DMS53 treated with DMSO at 0.1 percent for 48 hours (cell line): Measurements from ENCODE around the gene RFX3.

ENCODE experiments used
- DNase-seq: peaks from one replicate; lab custom pipeline; 2025; ENCODE audit not compliant: unreplicated experiment; lab: John Stamatoyannopoulos, UW

Gene RFX3

GRCh38 chr9:3525836-3526164 is at the start of gene RFX3:
Gene RFX3, minus strand, starts transcription at chr9:3526001. Its CDS starts 130,413 bp downstream, at chr9:3395588.
- DNase-seq = peak; percentile 23

DNA sequence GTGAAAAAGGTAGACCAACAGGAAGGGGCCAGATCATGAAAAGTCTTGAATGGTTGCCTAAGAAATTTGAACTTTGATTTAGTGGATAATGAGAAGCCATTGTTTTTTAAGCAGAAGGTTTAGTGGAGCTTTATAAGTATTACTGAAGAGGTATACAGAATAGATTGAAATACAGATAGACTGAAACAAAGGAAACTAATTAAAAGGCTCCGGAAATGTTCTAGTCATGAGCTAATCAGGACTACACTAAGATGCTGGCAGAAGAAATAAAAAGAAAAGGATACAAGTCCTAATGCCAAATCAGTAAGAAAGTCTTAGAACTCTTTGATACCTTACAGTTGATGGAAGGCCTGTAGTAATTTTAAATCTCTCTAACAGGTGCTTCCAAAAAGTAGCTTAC is 45.7 kb upstream of the RFX3 start:
- no peak for DNase-seq

DNA sequence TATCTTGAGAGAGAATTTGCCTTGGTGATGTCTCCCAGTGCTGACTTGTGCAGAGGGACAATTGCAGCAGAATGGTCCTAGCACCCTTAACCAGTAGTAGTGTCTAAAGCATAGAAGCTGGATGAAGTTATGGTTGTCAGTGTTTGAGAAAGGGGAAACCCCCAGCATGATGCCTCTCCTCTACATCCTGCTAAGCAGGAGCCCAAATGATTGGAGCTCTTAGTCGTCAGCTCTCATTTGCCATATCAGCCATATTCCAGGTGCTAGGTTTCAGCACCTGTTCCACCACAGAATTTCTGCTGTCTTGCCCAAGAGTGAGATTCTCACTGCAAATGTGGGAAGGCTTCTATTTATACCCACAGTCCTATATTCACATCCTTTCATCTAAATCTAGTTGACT is 43.7 kb upstream of the RFX3 start:
- DNase-seq = no peak

DNA sequence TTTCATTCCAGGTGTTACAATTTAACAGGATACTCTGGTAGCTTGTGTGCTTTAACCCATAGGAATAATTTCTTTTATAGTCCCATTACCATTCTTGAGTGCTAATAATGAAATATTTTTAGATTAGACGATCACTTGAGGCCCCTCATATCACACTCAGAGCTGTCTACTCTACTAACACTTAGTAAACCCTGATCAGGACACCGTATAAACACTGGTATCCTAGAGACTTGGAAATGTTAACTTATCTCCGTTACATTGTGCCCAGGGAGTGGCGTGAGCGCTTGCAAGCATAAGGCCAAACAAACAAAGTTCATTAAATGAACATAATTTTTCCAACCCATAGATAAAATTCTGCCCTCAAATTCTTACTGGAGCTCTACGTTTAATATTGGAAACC is 42.2 kb upstream of the RFX3 start:
- DNase-seq = no peak

DNA sequence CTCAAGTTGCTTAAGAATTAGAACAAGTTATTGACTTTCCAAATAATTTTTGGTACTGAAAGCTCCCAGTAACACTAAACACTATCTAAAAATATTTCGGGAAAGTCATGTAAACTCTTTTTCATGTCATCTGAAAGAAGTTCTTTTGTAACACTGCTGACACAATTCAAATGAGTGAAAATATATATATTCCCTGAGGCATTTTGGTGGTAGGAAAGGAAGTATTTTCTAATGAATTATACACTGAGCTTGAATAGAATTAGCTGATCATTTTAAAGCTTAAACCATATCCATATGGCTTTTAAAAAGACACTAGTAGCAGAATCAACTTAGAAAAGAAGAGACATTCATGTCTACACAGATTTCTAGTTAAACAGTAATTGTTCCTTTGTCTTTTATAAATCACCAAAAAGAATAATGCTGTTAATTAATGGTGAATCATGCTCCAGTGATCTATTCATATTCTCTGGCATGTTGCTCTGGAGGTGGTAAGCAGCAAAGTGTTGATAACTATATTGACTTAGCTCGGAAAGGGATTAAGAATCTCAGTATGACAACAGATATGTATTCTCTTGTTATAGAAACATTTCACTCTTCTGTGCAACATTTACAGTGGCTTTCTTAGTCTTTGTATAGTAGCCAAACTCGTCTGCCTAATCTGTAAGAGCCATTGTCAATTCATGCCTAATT is 27.4 kb upstream of the RFX3 start:
- DNase-seq = no peak

- no peak for DNase-seq
Observed at GRCh38 chr9:3549225-3549624, 23.4 kb upstream of the RFX3 start.

DNA sequence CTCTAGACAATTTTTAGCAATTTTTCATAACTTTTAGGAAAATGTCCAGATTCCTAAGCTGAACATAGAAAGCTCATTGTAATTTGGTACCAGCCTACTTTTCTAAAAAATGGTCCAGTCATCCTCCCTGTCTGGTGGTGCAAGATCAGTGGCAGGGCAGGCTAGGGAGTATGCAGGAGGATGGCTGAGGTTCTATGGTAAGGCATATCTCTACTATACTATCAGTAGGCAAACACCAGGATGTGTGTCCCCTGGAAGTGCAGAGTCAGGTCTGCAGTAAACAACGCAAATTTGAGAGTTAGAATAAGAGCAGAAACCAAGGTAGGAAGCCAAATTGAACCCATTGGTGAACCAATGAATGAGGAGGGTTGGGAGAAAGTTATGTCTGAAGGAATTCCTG is 22.8 kb upstream of the RFX3 start:
- DNase-seq = no peak

DNA sequence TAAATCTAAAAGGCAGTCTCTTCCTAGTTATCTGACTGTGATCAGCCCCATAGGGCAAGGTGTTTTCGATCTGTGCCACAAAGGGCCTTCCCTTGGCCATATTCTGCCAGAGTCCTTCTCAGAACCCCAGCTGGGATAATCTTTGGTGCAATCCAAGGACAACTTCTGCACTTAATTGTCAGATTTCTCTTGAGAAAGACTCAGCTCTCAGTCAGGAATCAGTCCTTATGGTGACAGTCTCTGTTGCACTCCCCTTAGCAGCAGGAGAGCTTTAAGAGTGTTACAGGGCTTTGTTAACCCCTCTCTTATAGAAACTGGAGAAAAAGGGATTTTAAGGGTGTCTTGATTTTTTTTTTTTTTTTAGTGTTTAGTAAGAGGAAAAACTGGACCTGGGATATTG is 15.4 kb upstream of the RFX3 start:
- DNase-seq = no peak

DNA sequence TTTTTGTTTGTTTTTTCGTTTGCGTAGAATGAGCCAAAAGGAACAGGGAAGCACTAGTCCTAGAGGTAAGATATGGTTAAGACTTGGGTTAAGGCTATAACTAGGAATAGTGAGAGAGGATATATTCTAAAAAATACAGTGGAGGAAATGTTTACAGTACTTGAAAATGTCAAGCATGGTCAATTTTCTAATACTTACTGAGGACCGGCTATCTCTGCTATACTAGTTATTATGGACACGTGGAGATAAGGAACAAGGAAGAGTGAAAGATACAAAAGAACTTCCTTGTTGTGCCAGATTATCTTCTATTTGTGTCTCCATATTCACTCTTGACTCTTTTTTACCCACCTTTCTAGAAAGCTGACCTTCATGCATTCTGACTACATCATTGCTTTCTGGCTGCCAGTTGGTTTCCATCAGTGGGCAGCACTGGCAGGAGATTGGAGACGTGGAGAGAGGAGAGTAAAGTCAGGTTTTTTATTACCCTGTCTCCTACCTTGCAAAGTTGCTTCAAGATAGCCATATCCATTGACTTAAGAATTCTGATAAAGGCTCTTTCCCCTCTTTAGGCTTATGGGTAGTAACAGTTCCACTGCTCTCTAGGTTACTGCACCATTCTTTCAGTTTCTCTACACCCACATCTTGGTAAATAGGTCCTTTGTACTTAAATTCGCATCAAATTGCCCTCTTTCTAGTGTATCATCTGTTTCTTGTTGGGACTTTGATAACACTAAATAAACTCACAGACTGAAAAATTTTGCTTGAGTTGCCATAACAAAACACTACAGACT is 9.0 kb upstream of the RFX3 start:
- no peak for DNase-seq

GRCh38 chr9:3532158-3532557 is 6.4 kb upstream of the RFX3 start:
- DNase-seq = no peak

DNA sequence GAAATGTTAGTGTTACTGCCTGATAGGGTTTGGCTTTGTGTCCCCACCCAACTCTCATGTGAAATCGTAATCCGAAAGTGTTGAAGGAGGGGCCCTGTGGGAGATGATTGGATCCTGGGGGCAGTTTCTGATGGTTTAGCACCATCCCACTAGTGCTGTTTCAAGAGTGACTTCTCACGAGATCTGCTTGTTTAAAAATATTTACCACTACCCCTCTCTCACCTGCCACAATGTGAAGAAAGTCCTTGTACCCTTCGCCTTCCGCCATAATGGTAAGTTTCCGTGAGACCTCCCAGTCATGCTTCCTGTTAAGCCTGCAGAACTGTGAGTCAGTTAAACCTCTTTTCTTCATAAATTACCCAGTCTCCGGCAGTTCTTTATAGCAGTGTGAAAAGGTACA is 2.6 kb upstream of the RFX3 start:
- no peak for DNase-seq

DNA sequence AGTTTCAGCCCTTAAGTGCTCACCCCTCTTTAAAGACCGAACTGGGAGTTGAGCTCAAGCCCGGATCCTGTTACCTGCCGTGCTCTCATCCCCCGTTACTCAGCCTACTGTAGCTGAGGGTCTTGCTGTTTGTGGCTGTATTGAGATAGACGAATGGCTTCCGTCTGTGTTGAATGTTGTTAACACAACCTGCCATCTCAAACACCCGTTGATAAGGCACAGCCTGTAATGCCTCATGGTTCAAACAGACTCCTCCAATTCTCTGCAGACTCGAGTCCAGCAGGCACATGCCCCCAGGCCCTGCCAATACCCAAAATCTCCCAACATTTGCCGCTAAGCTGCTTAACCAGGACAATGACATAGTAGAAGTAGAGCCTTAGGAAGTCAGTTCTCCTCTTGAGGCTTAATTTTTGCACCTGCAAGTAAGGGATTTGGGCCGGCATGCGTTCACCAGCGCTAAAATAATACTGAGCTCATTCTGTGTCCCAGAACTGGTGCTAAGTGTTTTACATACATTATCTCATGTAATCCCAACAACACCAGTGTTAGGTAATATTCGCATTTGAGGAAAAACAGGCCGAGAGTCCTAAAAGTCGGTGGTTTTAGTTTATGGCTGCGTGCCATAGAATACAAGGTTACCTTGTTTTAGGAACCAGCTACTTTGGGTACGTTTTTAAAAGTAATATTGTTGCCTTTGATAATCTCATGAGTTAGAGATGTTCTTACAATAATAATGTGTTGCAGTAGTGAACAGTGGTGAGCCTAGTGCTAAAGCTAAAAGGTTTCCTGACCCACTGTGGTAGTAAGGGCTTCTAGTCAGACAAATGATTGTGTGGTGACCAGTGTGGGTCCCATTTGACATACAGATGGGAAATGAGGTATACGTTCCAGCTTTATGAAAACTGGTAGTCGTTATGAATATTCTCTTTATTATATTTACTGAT is 1.5 kb upstream of the RFX3 start:
- DNase-seq = no peak

DNA sequence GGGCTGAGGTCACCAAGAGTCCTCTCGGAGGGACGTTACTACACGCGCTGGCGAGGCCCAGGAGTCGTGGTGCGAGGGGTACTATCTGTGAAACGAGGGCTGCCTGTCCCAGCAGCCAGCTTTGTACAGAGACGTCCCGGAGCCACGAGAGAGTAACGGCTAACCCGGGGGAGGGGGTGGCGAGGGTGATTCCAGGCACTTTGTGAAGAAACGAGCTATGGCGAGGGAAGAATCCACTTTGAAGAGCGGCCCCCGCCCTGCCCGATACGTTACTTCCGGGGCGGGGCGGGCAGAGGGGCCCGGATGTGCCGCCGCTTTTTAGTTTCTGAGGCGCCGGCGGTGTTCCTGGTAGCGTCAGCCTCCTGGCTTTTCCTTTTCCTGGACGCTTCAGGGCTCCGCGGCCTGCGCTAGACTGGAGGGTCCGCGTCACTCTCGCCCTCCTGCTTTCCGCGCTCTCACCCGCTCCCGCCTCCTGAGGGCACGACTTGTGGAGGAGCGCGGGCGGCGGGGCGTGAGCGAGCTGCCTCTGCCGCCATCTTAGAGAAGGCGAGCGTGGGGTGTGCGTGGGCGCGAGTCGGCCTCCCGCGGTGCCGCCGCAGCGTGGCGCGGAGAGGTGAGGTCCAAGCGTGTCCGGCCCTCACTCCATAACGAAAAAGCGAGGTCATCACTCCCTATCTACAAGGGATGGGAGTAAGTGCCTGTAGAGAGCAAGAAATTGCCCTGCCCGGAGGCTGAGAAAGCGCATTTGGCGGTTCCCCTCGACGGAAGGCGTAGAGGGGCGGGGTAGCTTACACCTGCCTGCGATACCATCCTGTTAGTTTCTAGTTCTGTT is 580 bp upstream of the RFX3 start:
- DNase-seq = peak; percentile 25

DNA sequence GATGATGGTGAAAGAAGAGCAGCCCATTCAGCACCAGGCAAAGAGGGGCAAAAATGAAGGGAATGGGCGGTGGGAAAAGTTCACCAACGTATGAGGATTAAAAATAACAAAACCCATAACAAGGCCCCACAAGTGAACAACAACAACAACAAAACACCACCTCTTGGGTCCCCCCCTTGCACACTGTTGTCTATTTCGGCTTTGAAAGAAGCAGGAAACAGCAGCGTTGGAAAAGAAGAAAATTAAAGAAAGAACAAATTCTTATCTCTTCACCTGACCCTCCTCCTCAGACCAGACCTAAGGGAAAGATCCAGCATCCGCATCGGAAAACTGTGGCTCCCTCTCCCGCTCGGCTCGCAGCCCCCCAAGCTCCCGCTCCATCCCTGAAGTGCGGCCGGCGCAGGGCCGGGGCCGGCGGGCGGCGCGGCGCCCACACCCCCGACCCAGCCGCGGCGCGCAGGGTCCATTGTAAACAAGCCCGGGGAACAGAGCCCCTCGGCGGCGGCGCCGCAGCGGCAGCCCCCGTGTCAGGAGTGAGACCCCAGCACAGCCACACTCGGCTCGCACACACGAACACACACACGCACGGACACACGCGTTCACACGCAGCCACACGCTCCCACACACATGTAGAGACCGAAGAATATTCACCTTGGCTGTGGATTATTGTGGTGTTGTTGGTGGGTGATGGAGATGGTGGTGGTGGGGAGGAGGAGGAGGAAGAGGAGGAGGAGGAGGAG is 535 bp downstream of the RFX3 start:
- DNase-seq = no peak

DNA sequence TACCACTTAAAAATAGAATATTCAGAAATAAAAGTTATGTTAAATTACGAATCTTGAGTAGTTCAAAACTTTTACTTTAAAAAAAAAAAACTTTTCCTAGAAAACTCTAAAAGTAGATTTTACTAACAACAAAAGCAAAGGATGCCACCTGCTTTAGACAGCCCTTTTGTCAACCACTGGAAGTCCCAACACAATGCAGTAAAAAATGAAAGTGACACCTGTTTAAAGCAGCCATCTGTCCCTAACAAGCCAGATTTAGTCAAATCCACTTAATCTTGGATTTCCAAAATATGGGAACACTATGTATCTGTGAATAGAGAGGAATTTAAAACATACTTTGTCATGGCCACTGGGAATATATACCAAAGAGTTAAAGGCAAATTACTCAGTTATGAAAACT is 3.8 kb downstream of the RFX3 start:
- no peak for DNase-seq

- no peak for DNase-seq
Observed at GRCh38 chr9:3520564-3520963, 5.2 kb downstream of the RFX3 start.

DNA sequence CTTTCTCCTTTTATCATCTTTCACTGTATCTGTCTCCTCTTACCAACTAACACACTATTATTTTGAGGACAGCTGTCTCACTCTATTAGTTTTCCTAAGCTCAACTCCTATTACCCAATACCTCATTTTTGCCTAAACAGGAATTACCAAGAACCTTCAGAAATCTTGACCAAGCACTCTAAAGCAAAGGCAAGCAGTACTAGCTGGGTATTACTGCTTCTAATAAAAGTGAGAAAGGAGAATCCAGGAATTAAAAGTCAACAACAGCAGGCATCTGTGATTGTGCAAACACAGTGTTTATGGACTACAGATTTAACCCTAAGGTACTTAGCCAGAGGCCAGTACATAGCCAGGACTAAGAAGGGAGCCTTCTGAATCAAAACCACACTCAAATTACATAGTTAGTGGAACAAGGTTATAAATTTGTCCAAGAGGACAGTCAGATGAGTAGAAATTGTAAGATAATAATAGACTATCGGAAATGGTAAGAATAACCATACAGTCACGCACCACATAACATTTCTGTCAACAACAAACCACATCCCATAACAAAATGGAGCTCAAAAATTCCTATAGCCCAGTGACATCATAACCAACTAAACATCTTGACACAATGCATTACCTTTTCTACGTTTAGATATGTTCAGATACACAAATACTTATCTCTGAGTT is 8.3 kb downstream of the RFX3 start:
- no peak for DNase-seq

- no peak for DNase-seq
Observed at GRCh38 chr9:3516667-3517330, 9.0 kb downstream of the RFX3 start.

DNA sequence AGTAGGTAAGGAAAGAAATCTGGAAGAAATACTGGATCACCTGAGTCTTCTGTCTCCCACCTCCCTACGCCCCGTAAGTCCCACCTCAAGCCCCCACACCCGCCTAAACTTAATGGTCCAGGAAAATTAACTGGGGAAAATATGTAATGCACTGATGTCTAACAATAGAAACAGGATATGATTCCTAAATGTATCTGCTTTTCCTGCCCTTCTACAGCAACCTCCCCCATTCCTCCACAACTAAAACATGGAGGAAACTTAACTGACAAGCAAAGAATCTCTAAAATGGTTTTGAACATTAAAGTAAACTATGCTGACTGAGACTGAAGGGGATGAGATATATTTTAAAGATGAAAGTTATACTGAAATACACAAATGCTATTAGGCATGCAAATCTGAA is 10.4 kb downstream of the RFX3 start:
- DNase-seq = no peak
